HepG2 (cell line): ENCODE results near the gene BCL6. TPM values are rescaled to one million over a fixed set of nuclear protein-coding genes. Genes with fewer than 3 reads are reported as not detected.
A peak's percentile ranks its signal among the peaks of the same experiment; 100 is the strongest.

Experiments
- ATF7-NPFF ChIP-seq: sonication (generic); formaldehyde crosslinking; IDR thresholded peaks from 2 replicates; pipeline ENCODE4 v1.8.1; 2023; ENCODE audit warnings: mild to moderate bottlenecking, low read depth, missing genetic modification reagents, moderate library complexity
- DMAP1 ChIP-seq: IDR thresholded peaks from 2 replicates; pipeline ENCODE4 v1.6.1; 2016
- KLF9 ChIP-seq: IDR thresholded peaks from 2 replicates; pipeline ENCODE4 v1.6.1; 2016; ENCODE audit warnings: low read depth
- NFYC ChIP-seq: IDR thresholded peaks from 2 replicates; pipeline ENCODE4 v1.6.1; 2016; ENCODE audit warnings: missing genetic modification reagents, missing compliant biosample characterization
- RBM39 ChIP-seq: fragments of 200-400 bp; formaldehyde crosslinking; IDR thresholded peaks from one replicate; pipeline ENCODE4 v1.6.1; 2018; ENCODE audit warnings: antibody characterized with exemption, mild to moderate bottlenecking, low read depth, low read length; ENCODE audit not compliant: poor library complexity, severe bottlenecking
- TMF1 ChIP-seq: sonication (generic); formaldehyde crosslinking; IDR thresholded peaks from 2 replicates; pipeline ENCODE4 v1.8.1; 2022; ENCODE audit warnings: low read depth, missing genetic modification reagents
- ZC3H4 ChIP-seq: sonication (generic); formaldehyde crosslinking; IDR thresholded peaks from 2 replicates; pipeline ENCODE4 v1.4.0; 2020; ENCODE audit warnings: missing genetic modification reagents, borderline replicate concordance
- ZNF160 ChIP-seq: sonication (generic); formaldehyde crosslinking; IDR thresholded peaks from 2 replicates; pipeline ENCODE4 v1.8.0; 2022; ENCODE audit warnings: mild to moderate bottlenecking, inconsistent platforms, missing genetic modification reagents
- ZNF605 ChIP-seq: sonication (generic); formaldehyde crosslinking; IDR thresholded peaks from 2 replicates; pipeline ENCODE4 v1.8.0; 2022; ENCODE audit warnings: mild to moderate bottlenecking, missing genetic modification reagents
- ZNF772 ChIP-seq: sonication (generic); formaldehyde crosslinking; IDR thresholded peaks from 2 replicates; pipeline ENCODE4 v1.5.0; 2020; ENCODE audit warnings: mild to moderate bottlenecking, missing genetic modification reagents
- polyA plus RNA-seq, 8 experiments: library from polyadenylated mRNA; depleted of rRNA in 3 of 8; stranded (reverse) in 7 of 8; unstranded in 1 of 8; fragments of >200 nt; fragmentation: Illumina TruSeq in 4 of 8; extraction: Trizol in 4 of 8; gene quantifications; 2 replicates each; pipeline versions ENCODE4 v1.2.1 to v1.2.3, GENCODE V29; 2011 to 2016; ENCODE audit warnings: low read depth in 4 of 8, missing spikeins in 1 of 8, mixed read lengths in 1 of 8; ENCODE audit not compliant: insufficient read depth in 1 of 8
- total RNA-seq, 5 experiments: library from RNA; depleted of rRNA; stranded (reverse); fragments of >200 nt; fragmentation: Illumina TruSeq; extraction: Trizol; gene quantifications; 2 replicates each; pipeline ENCODE4 v1.2.3, GENCODE V29; 2016; ENCODE audit warnings: low read depth in 1 of 5
- TF ChIP-seq, protein P1 (sequence below): sonication (generic); formaldehyde crosslinking; IDR thresholded peaks from 2 replicates; pipeline ENCODE4 v1.8.1; 2022; ENCODE audit warnings: low read depth, mild to moderate bottlenecking, missing genetic modification reagents
- TF ChIP-seq, protein P2 (sequence below): sonication (generic); formaldehyde crosslinking; IDR thresholded peaks from 2 replicates; pipeline ENCODE4 v1.4.0; 2020; ENCODE audit warnings: missing genetic modification reagents
- TF ChIP-seq, protein P3 (sequence below): IDR thresholded peaks from 2 replicates; pipeline ENCODE4 v1.6.1; 2016; ENCODE audit warnings: missing compliant biosample characterization, missing genetic modification reagents, borderline replicate concordance
- TF ChIP-seq, protein P4 (sequence below): sonication (generic); IDR thresholded peaks from 2 replicates; pipeline ENCODE4 v1.6.1; 2016; ENCODE audit warnings: low read depth, borderline replicate concordance
- TF ChIP-seq, protein P5 (sequence below): IDR thresholded peaks from 2 replicates; pipeline ENCODE4 v1.6.1; 2016
- TF ChIP-seq, protein P6 (sequence below): IDR thresholded peaks from 2 replicates; pipeline ENCODE4 v1.4.0; 2020; ENCODE audit warnings: mild to moderate bottlenecking, missing genetic modification reagents

BCL6 gene
- total and polyA plus RNA-seq, 2 of the 13 experiments (the other 11 are each of a cell fraction or from before 2014, with no cell fraction given): 21.2 to 53.7 TPM

DNA sequence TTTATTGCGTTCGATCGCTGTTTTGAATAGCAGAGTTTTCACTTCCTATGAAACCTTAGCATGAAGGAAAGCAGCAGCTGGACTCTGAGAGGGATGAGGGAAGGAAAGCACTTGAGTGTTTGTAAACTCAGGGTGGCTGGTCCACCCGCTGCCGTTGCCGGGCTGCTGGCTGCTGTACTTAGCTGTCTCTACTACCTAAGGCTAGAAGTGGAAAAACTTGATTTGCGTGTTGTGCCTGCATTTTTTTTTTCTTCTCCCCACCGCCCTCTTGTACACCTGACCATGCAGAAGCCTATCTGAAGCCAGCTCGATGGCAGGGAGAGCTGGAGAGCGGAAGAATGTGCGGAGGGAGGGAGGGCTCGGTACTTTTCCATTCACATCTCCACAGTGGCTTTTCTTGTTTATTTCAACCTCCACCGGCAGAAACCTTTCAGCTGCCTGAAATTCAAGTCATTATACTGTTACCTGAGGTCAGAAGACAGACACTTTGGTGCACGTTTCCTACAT lies 4.8 kb upstream of the BCL6 start (continued):
- TF ChIP-seq, protein P1, sequence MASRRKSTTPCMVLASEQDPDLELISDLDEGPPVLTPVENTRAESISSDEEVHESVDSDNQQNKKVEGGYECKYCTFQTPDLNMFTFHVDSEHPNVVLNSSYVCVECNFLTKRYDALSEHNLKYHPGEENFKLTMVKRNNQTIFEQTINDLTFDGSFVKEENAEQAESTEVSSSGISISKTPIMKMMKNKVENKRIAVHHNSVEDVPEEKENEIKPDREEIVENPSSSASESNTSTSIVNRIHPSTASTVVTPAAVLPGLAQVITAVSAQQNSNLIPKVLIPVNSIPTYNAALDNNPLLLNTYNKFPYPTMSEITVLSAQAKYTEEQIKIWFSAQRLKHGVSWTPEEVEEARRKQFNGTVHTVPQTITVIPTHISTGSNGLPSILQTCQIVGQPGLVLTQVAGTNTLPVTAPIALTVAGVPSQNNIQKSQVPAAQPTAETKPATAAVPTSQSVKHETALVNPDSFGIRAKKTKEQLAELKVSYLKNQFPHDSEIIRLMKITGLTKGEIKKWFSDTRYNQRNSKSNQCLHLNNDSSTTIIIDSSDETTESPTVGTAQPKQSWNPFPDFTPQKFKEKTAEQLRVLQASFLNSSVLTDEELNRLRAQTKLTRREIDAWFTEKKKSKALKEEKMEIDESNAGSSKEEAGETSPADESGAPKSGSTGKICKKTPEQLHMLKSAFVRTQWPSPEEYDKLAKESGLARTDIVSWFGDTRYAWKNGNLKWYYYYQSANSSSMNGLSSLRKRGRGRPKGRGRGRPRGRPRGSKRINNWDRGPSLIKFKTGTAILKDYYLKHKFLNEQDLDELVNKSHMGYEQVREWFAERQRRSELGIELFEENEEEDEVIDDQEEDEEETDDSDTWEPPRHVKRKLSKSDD (CRISPR knock-in tag): no peak
- TF ChIP-seq RBM39 (no peak), ZC3H4 (CRISPR knock-in tag) (0 out of 2 replicates have a peak, but pooled peaks have one; percentile 52), KLF9 (CRISPR knock-in tag) (no peak), ZNF772 (CRISPR knock-in tag) (0 out of 2 replicates have a peak, but pooled peaks have one; percentile 44), DMAP1 (CRISPR knock-in tag) (peak; percentile 16; the same call in 1 of the 2 replicates), NFYC (CRISPR knock-in tag) (peak; percentile 62; the same call in 1 of the 2 replicates), ZNF160 (no peak), TMF1 (CRISPR knock-in tag) (no peak), ZNF605 (CRISPR knock-in tag) (peak; percentile 60; the same call in 1 of the 2 replicates), ATF7-NPFF (peak; percentile 8; the same call in 1 of the 2 replicates)
- TF ChIP-seq, protein P2, sequence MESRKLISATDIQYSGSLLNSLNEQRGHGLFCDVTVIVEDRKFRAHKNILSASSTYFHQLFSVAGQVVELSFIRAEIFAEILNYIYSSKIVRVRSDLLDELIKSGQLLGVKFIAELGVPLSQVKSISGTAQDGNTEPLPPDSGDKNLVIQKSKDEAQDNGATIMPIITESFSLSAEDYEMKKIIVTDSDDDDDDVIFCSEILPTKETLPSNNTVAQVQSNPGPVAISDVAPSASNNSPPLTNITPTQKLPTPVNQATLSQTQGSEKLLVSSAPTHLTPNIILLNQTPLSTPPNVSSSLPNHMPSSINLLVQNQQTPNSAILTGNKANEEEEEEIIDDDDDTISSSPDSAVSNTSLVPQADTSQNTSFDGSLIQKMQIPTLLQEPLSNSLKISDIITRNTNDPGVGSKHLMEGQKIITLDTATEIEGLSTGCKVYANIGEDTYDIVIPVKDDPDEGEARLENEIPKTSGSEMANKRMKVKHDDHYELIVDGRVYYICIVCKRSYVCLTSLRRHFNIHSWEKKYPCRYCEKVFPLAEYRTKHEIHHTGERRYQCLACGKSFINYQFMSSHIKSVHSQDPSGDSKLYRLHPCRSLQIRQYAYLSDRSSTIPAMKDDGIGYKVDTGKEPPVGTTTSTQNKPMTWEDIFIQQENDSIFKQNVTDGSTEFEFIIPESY (CRISPR knock-in tag): 0 out of 2 replicates have a peak, but pooled peaks have one; percentile 6
- TF ChIP-seq, protein P3, sequence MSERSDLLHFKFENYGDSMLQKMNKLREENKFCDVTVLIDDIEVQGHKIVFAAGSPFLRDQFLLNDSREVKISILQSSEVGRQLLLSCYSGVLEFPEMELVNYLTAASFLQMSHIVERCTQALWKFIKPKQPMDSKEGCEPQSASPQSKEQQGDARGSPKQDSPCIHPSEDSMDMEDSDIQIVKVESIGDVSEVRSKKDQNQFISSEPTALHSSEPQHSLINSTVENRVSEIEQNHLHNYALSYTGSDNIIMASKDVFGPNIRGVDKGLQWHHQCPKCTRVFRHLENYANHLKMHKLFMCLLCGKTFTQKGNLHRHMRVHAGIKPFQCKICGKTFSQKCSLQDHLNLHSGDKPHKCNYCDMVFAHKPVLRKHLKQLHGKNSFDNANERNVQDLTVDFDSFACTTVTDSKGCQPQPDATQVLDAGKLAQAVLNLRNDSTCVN: no peak; the same call in 1 of the 2 replicates
- TF ChIP-seq, protein P4, sequence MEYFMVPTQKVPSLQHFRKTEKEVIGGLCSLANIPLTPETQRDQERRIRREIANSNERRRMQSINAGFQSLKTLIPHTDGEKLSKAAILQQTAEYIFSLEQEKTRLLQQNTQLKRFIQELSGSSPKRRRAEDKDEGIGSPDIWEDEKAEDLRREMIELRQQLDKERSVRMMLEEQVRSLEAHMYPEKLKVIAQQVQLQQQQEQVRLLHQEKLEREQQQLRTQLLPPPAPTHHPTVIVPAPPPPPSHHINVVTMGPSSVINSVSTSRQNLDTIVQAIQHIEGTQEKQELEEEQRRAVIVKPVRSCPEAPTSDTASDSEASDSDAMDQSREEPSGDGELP: 0 out of 2 replicates have a peak, but pooled peaks have one; percentile 12
- TF ChIP-seq, protein P5, sequence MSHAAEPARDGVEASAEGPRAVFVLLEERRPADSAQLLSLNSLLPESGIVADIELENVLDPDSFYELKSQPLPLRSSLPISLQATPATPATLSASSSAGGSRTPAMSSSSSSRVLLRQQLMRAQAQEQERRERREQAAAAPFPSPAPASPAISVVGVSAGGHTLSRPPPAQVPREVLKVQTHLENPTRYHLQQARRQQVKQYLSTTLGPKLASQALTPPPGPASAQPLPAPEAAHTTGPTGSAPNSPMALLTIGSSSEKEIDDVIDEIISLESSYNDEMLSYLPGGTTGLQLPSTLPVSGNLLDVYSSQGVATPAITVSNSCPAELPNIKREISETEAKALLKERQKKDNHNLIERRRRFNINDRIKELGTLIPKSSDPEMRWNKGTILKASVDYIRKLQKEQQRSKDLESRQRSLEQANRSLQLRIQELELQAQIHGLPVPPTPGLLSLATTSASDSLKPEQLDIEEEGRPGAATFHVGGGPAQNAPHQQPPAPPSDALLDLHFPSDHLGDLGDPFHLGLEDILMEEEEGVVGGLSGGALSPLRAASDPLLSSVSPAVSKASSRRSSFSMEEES (CRISPR knock-in tag): peak; percentile 40; the same call in 1 of the 2 replicates
- TF ChIP-seq, protein P6, sequence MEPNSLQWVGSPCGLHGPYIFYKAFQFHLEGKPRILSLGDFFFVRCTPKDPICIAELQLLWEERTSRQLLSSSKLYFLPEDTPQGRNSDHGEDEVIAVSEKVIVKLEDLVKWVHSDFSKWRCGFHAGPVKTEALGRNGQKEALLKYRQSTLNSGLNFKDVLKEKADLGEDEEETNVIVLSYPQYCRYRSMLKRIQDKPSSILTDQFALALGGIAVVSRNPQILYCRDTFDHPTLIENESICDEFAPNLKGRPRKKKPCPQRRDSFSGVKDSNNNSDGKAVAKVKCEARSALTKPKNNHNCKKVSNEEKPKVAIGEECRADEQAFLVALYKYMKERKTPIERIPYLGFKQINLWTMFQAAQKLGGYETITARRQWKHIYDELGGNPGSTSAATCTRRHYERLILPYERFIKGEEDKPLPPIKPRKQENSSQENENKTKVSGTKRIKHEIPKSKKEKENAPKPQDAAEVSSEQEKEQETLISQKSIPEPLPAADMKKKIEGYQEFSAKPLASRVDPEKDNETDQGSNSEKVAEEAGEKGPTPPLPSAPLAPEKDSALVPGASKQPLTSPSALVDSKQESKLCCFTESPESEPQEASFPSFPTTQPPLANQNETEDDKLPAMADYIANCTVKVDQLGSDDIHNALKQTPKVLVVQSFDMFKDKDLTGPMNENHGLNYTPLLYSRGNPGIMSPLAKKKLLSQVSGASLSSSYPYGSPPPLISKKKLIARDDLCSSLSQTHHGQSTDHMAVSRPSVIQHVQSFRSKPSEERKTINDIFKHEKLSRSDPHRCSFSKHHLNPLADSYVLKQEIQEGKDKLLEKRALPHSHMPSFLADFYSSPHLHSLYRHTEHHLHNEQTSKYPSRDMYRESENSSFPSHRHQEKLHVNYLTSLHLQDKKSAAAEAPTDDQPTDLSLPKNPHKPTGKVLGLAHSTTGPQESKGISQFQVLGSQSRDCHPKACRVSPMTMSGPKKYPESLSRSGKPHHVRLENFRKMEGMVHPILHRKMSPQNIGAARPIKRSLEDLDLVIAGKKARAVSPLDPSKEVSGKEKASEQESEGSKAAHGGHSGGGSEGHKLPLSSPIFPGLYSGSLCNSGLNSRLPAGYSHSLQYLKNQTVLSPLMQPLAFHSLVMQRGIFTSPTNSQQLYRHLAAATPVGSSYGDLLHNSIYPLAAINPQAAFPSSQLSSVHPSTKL: peak; percentile 62
